H9 (cell line): ENCODE data around the gene MMRN1. TPM values are rescaled to one million over a fixed set of nuclear protein-coding genes. Genes with fewer than 3 reads are reported as not detected.

ENCODE experiments used
- DNase-seq: peaks from one replicate; pipeline ENCODE4 v3.0.0-alpha.2; 2017
- H2AFZ ChIP-seq: one replicate; pipeline ENCODE4 v1.6.1; 2013; ENCODE audit warnings: mild to moderate bottlenecking, low read length, control low read depth, moderate library complexity
- H2AK5ac ChIP-seq: 2 replicates; pipeline ENCODE4 v1.6.1; 2013; ENCODE audit warnings: low read length, control low read depth, mixed read lengths; ENCODE audit not compliant: insufficient read length
- H2BK120ac ChIP-seq: one replicate; pipeline ENCODE4 v1.6.1; 2013; ENCODE audit warnings: low read depth, mild to moderate bottlenecking, low read length, control low read depth, inconsistent platforms; ENCODE audit not compliant: poor library complexity, severe bottlenecking
- H2BK12ac ChIP-seq: 2 replicates; pipeline ENCODE4 v1.6.1; 2013; ENCODE audit warnings: low read length, control low read depth, mixed read lengths, low read depth; ENCODE audit not compliant: insufficient read length
- H2BK15ac ChIP-seq: 2 replicates; pipeline ENCODE4 v1.6.1; 2013; ENCODE audit warnings: low read depth, low read length, control low read depth
- H2BK20ac ChIP-seq: one replicate; pipeline ENCODE4 v1.6.1; 2013; ENCODE audit warnings: low read depth, mild to moderate bottlenecking, low read length, control low read depth, inconsistent platforms; ENCODE audit not compliant: poor library complexity, severe bottlenecking
- H2BK5ac ChIP-seq: 2 replicates; pipeline ENCODE4 v1.6.1; 2013; ENCODE audit warnings: low read length, control low read depth, mixed read lengths; ENCODE audit not compliant: insufficient read length
- H3K14ac ChIP-seq: 2 replicates; pipeline ENCODE4 v1.6.1; 2013; ENCODE audit warnings: low read length, control low read depth; ENCODE audit not compliant: insufficient read depth
- H3K18ac ChIP-seq: 2 replicates; pipeline ENCODE4 v1.6.1; 2013; ENCODE audit warnings: low read depth, mild to moderate bottlenecking, mixed read lengths, low read length, control low read depth; ENCODE audit not compliant: insufficient read length
- H3K23ac ChIP-seq: 2 replicates; pipeline ENCODE4 v1.6.1; 2013; ENCODE audit warnings: low read length, control low read depth, mixed read lengths, low read depth; ENCODE audit not compliant: insufficient read length
- H3K23me2 ChIP-seq: 2 replicates; pipeline ENCODE4 v1.6.1; 2013; ENCODE audit warnings: low read depth, mild to moderate bottlenecking, mixed read lengths, low read length, control low read depth; ENCODE audit not compliant: insufficient read length, poor library complexity, severe bottlenecking
- H3K27ac ChIP-seq: 2 replicates; pipeline ENCODE4 v1.5.1; 2013; ENCODE audit warnings: low read length, control low read depth, mixed read lengths, low read depth; ENCODE audit not compliant: insufficient read length
- H3K27me3 ChIP-seq: 2 replicates; pipeline ENCODE4 v1.6.1; 2013; ENCODE audit warnings: low read length, control low read depth, inconsistent platforms; ENCODE audit not compliant: insufficient read depth
- H3K4ac ChIP-seq: 2 replicates; pipeline ENCODE4 v1.6.1; 2013; ENCODE audit warnings: low read depth, mild to moderate bottlenecking, control low read depth, inconsistent platforms, low read length, moderate library complexity
- H3K4me1 ChIP-seq: 2 replicates; pipeline ENCODE4 v1.6.1; 2013; ENCODE audit warnings: low read length, control low read depth, inconsistent platforms; ENCODE audit not compliant: insufficient read depth
- H3K4me2 ChIP-seq: 2 replicates; pipeline ENCODE4 v1.6.1; 2013; ENCODE audit warnings: low read length, control low read depth, mixed read lengths; ENCODE audit not compliant: insufficient read length, insufficient read depth
- H3K56ac ChIP-seq: 2 replicates; pipeline ENCODE4 v1.6.1; 2013; ENCODE audit warnings: low read depth, mild to moderate bottlenecking, mixed read lengths, low read length, control low read depth; ENCODE audit not compliant: insufficient read length
- H3K79me1 ChIP-seq: 2 replicates; pipeline ENCODE4 v1.6.1; 2013; ENCODE audit warnings: low read depth, mild to moderate bottlenecking, moderate library complexity, low read length, control low read depth, inconsistent platforms; ENCODE audit not compliant: insufficient read depth, poor library complexity, severe bottlenecking
- H3K79me2 ChIP-seq: 2 replicates; pipeline ENCODE4 v1.6.1; 2013; ENCODE audit warnings: low read length, control low read depth, inconsistent platforms; ENCODE audit not compliant: insufficient read depth
- H3K9ac ChIP-seq: 2 replicates; pipeline ENCODE4 v1.6.1; 2013; ENCODE audit warnings: low read length, control low read depth, mixed read lengths; ENCODE audit not compliant: insufficient read length; ENCODE audit errors: extremely low read depth
- H3K9me3 ChIP-seq: one replicate; pipeline ENCODE4 v1.6.1; 2013; ENCODE audit warnings: low read depth, low read length, inconsistent platforms; ENCODE audit not compliant: control insufficient read depth
- H3T11ph ChIP-seq: one replicate; pipeline ENCODE4 v1.6.1; 2013; ENCODE audit warnings: mild to moderate bottlenecking, low read length, control low read depth, inconsistent platforms
- H4K20me1 ChIP-seq: one replicate; pipeline ENCODE4 v1.6.1; 2013; ENCODE audit not compliant: control insufficient read depth, insufficient read length, insufficient read depth
- H4K5ac ChIP-seq: 2 replicates; pipeline ENCODE4 v1.6.1; 2013; ENCODE audit warnings: low read depth, mild to moderate bottlenecking, mixed read lengths, low read length, control low read depth; ENCODE audit not compliant: insufficient read length
- H4K8ac ChIP-seq: replicated peaks from 2 replicates; pipeline ENCODE4 v1.6.1; 2013; ENCODE audit warnings: low read length, control low read depth, mixed read lengths, low read depth; ENCODE audit not compliant: insufficient read length
- H4K91ac ChIP-seq: 2 replicates; pipeline ENCODE4 v1.6.1; 2013; ENCODE audit warnings: low read depth, mild to moderate bottlenecking, moderate library complexity, mixed read lengths, low read length, control low read depth; ENCODE audit not compliant: insufficient read length
- H3K27ac Mint-ChIP-seq, 3 experiments: 2 replicates in 2 of 3; 3 replicates in 1 of 3; pipeline ENCODE4 v1.8.0; 2020 to 2021; ENCODE audit warnings: mixed read lengths in 3 of 3, mild to moderate bottlenecking in 1 of 3, moderate library complexity in 1 of 3
- H3K27me3 Mint-ChIP-seq: 2 replicates; pipeline ENCODE4 v1.8.0; 2021; ENCODE audit warnings: low read depth, mild to moderate bottlenecking, moderate library complexity, mixed read lengths
- H3K36me3 Mint-ChIP-seq, 3 experiments: 2 replicates in 2 of 3; 3 replicates in 1 of 3; pipeline ENCODE4 v1.8.0; 2020 to 2021; ENCODE audit warnings: low read depth in 3 of 3, mixed read lengths in 3 of 3; ENCODE audit not compliant: insufficient read depth in 1 of 3
- H3K4me1 Mint-ChIP-seq, 2 experiments: 2 replicates each; pipeline ENCODE4 v1.8.0; 2020; ENCODE audit warnings: mixed read lengths in 2 of 2
- H3K4me3 Mint-ChIP-seq, 2 experiments: 2 replicates in 1 of 2; 3 replicates in 1 of 2; pipeline ENCODE4 v1.8.0; 2020 to 2021; ENCODE audit warnings: mild to moderate bottlenecking in 2 of 2, mixed read lengths in 2 of 2, moderate library complexity in 1 of 2
- H3K9me3 Mint-ChIP-seq, 2 experiments: 2 replicates in 1 of 2; 3 replicates in 1 of 2; pipeline ENCODE4 v1.8.0; 2020; ENCODE audit warnings: mild to moderate bottlenecking in 2 of 2, mixed read lengths in 2 of 2, moderate library complexity in 1 of 2
- CTCF ChIP-seq: fragments of 200-600 bp; sonication (generic); conservative IDR thresholded peaks from 3 replicates; pipeline ENCODE4 v1.8.0; 2021; ENCODE audit warnings: antibody characterized with exemption, mild to moderate bottlenecking
- WGBS: extraction: QIAGEN DNeasy Blood & Tissue Kit; methylation state at CpG from one replicate; pipeline ENCODE4 v1.1.7; 2013; ENCODE audit warnings: missing lambda C conversion rate, low lambda C conversion rate, mixed read lengths; ENCODE audit not compliant: insufficient read length; ENCODE audit errors: extremely low coverage; 5-methylcytosine and 5-hydroxymethylcytosine counted together
- total RNA-seq: library from RNA; stranded (reverse); gene quantifications from 2 replicates; pipeline ENCODE4 v1.2.1, GENCODE V29; 2021

The MMRN1 gene
- total RNA-seq, 1 experiment from 2014 or later, result not detected

- Histone ChIP-seq H2AK5ac (no peak overlapping the region), H4K5ac (no peak overlapping the region), H4K91ac (no peak overlapping the region), H2BK120ac (no peak overlapping the region), H3K4me2 (no peak overlapping the region), H3K56ac (no peak overlapping the region), H3K4me1 (no peaks in the 10 kb centered on the region), H3T11ph (no peak overlapping the region), H3K79me1 (no peaks in the 10 kb centered on the region), H3K9me3 (no peaks in the 10 kb centered on the region), H2BK20ac (no peak overlapping the region), H2BK15ac (no peak overlapping the region), H3K23ac (no peak overlapping the region), H4K8ac (no peak overlapping the region), H4K20me1 (no peaks in the 10 kb centered on the region), H3K14ac (no peak overlapping the region), H3K23me2 (no peaks in the 10 kb centered on the region), H3K9ac (no peak overlapping the region), H2AFZ (no peak overlapping the region), H3K79me2 (no peaks in the 10 kb centered on the region), H2BK12ac (no peak overlapping the region), H3K27me3 (no peaks in the 10 kb centered on the region), H3K4ac (no peak overlapping the region), H2BK5ac (no peak overlapping the region), H3K27ac (no peak overlapping the region), H3K18ac (no peak overlapping the region)
- no peak overlapping the region for H3K4me3 Mint-ChIP-seq
- H3K4me1 Mint-ChIP-seq, result no peaks in the 10 kb centered on the region
- H3K27me3 Mint-ChIP-seq, result no peaks in the 10 kb centered on the region; the same call in 1 of the 2 replicates
- no peaks in the 10 kb centered on the region for H3K36me3 Mint-ChIP-seq
- no peaks in the 10 kb centered on the region for H3K9me3 Mint-ChIP-seq
- TF ChIP-seq CTCF, result no peak
- no peak for DNase-seq
- H3K27ac Mint-ChIP-seq, result no peak overlapping the region
- WGBS, result no CpG with 5 or more reads among the region's 1 CpG
Observed at GRCh38 chr4:89899854-89900253, 5.2 kb downstream of the MMRN1 start.
